HepG2 (cell line): ENCODE data around the gene GSAP. TPM values are rescaled to one million over a fixed set of nuclear protein-coding genes. Genes with fewer than 3 reads are reported as not detected.

ENCODE experiments used
- AGO1 ChIP-seq: fragments of 200-400 bp; formaldehyde crosslinking; IDR thresholded peaks from 2 replicates; pipeline ENCODE4 v1.6.1; 2017; ENCODE audit warnings: mild to moderate bottlenecking, low read depth, low read length, moderate library complexity; ENCODE audit not compliant: poor library complexity, severe bottlenecking
- AKNA ChIP-seq: sonication (generic); formaldehyde crosslinking; IDR thresholded peaks from 2 replicates; pipeline ENCODE4 v1.4.0; 2020; ENCODE audit warnings: missing genetic modification reagents, borderline replicate concordance
- CERS6 ChIP-seq: sonication (generic); formaldehyde crosslinking; IDR thresholded peaks from 2 replicates; pipeline ENCODE4 v1.5.0; 2020; ENCODE audit warnings: missing genetic modification reagents
- CREBL2 ChIP-seq: sonication (generic); formaldehyde crosslinking; IDR thresholded peaks from 2 replicates; pipeline ENCODE4 v1.8.1; 2023; ENCODE audit warnings: missing genetic modification reagents, mild to moderate bottlenecking, borderline replicate concordance
- FOXP4 ChIP-seq: sonication (generic); formaldehyde crosslinking; IDR thresholded peaks from 2 replicates; pipeline ENCODE4 v1.4.0; 2020; ENCODE audit warnings: missing genetic modification reagents
- HOXA3 ChIP-seq: sonication (generic); formaldehyde crosslinking; IDR thresholded peaks from 2 replicates; pipeline ENCODE4 v1.5.0; 2020; ENCODE audit warnings: missing genetic modification reagents
- IRF1 ChIP-seq: sonication (generic); formaldehyde crosslinking; IDR thresholded peaks from 2 replicates; pipeline ENCODE4 v1.4.0; 2020; ENCODE audit warnings: low read depth, mild to moderate bottlenecking, missing genetic modification reagents
- KMT2B ChIP-seq: IDR thresholded peaks from 2 replicates; pipeline ENCODE4 v1.6.1; 2016; ENCODE audit warnings: missing genetic modification reagents, missing compliant biosample characterization
- ONECUT2 ChIP-seq: sonication (generic); formaldehyde crosslinking; IDR thresholded peaks from 2 replicates; pipeline ENCODE4 v1.4.0; 2020; ENCODE audit warnings: missing genetic modification reagents
- PLSCR1 ChIP-seq: sonication (generic); formaldehyde crosslinking; IDR thresholded peaks from 2 replicates; pipeline ENCODE4 v1.5.0; 2020; ENCODE audit warnings: missing genetic modification reagents, mild to moderate bottlenecking, borderline replicate concordance
- RBAK ChIP-seq: sonication (generic); formaldehyde crosslinking; IDR thresholded peaks from 2 replicates; pipeline ENCODE4 v1.5.1; 2020; ENCODE audit warnings: mild to moderate bottlenecking, missing genetic modification reagents
- REXO4 ChIP-seq: sonication (generic); formaldehyde crosslinking; IDR thresholded peaks from 2 replicates; pipeline ENCODE4 v1.8.0; 2022; ENCODE audit warnings: missing genetic modification reagents, mild to moderate bottlenecking, borderline replicate concordance
- ZBTB2 ChIP-seq: sonication (generic); formaldehyde crosslinking; IDR thresholded peaks from 2 replicates; pipeline ENCODE4 v1.8.0; 2022; ENCODE audit warnings: low read depth, missing genetic modification reagents
- ZNF333 ChIP-seq: sonication (generic); formaldehyde crosslinking; IDR thresholded peaks from 2 replicates; pipeline ENCODE4 v1.4.0; 2020; ENCODE audit warnings: mild to moderate bottlenecking, missing genetic modification reagents, borderline replicate concordance
- polyA plus RNA-seq, 8 experiments: library from polyadenylated mRNA; depleted of rRNA in 3 of 8; stranded (reverse) in 7 of 8; unstranded in 1 of 8; fragments of >200 nt; fragmentation: Illumina TruSeq in 4 of 8; extraction: Trizol in 4 of 8; gene quantifications; 2 replicates each; pipeline versions ENCODE4 v1.2.1 to v1.2.3, GENCODE V29; 2011 to 2016; ENCODE audit warnings: low read depth in 4 of 8, missing spikeins in 1 of 8, mixed read lengths in 1 of 8; ENCODE audit not compliant: insufficient read depth in 1 of 8
- total RNA-seq, 5 experiments: library from RNA; depleted of rRNA; stranded (reverse); fragments of >200 nt; fragmentation: Illumina TruSeq; extraction: Trizol; gene quantifications; 2 replicates each; pipeline ENCODE4 v1.2.3, GENCODE V29; 2016; ENCODE audit warnings: low read depth in 1 of 5

Gene GSAP
- total and polyA plus RNA-seq, 2 of the 13 experiments (the other 11 are each of a cell fraction or from before 2014, with no cell fraction given) = 34.6 to 40.6 TPM

- peak; percentile 76; the same call in 1 of the 2 replicates for TF ChIP-seq AKNA (CRISPR knock-in tag)
- TF ChIP-seq IRF1 = no peak
- TF ChIP-seq HOXA3 (CRISPR knock-in tag) = no peak; the same call in 1 of the 2 replicates
- peak; percentile 69; the same call in 1 of the 2 replicates for TF ChIP-seq KMT2B (CRISPR knock-in tag)
- TF ChIP-seq CREBL2 (CRISPR knock-in tag) = 0 out of 2 replicates have a peak, but pooled peaks have one; percentile 82
- TF ChIP-seq FOXP4 (CRISPR knock-in tag) = peak; percentile 28
- TF ChIP-seq ONECUT2 (CRISPR knock-in tag) = no peak
- TF ChIP-seq CERS6 = no peak
- TF ChIP-seq AGO1 = peak; percentile 68
- TF ChIP-seq ZNF333 (CRISPR knock-in tag) = no peak
- peak; percentile 90 for TF ChIP-seq PLSCR1 (CRISPR knock-in tag)
- no peak for TF ChIP-seq REXO4
- TF ChIP-seq RBAK = peak; percentile 62; the same call in 1 of the 2 replicates
- peak; percentile 56; the same call in 1 of the 2 replicates for TF ChIP-seq ZBTB2 (CRISPR knock-in tag)
Measured at GRCh38 chr7:77415823-77416620, at the start of gene GSAP (continued).
